HG03103 (cell line): ENCODE results near the gene BBS9.

Source experiments
- ATAC-seq: cut with Tn5 transposase; IDR thresholded peaks from one replicate; pipeline ENCODE4 v1.9.1; 2021; ENCODE audit warnings: low read depth; ENCODE audit not compliant: unreplicated experiment

BBS9 gene

DNA sequence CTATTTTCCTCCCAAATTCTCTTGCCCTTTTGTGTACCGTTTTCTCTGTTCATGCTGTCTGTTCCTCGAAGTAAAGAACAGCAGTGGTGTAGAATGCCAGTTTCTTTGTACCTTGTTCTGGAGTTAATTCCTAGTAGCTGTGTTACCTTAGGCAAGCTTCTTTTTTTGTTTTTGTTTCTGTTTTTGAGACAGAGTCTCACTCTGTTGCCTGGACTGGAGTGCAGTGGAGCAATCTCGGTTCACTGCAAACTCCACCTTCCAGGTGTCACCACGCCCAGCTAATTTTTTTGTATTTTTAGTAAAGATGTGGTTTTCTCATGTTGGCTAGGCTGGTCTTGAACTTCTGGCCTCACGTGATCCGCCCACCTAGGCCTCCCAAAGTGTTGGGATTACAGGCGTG, 221.2 kb downstream of the BBS9 start:
- ATAC-seq = no peak

DNA sequence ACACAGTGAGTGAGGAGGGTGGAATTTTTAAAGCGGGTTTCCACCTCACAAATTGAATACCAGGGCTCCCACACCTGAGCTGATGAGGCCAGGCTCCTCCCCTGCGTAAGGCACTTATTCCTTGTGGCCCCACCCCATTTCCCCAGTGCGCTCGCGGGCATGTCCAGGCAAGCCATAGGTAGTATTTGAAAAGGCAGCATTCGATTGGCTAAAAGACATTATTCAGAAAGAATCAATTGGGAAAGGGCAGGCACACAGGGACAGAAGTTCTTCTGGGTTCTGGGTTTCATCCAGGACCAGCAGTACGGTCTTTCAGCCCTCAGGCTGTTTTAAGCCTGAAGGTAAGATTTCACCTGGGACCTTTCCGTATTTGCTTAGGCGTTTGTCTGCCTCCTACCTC, 222.3 kb downstream of the BBS9 start:
- ATAC-seq = no peak

DNA sequence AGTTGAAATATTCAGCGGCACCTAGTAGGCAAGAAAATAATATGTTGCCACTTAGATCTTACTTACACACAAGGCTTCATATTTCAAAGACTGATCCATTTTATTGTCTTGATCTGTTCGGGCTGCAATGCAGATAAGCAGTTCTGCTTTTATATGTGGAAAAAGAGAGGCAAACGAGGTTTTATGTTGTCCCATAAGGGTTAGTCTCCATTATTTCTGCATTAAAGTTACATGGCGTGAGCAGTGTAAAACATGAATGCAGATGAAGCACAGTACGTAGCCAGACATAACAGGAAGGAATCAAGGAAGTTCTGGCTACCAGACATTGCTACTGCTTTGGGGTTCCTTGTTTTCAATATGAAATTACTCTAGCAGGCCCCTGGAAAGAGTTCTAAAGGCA, 224.8 kb downstream of the BBS9 start:
- no peak for ATAC-seq

DNA sequence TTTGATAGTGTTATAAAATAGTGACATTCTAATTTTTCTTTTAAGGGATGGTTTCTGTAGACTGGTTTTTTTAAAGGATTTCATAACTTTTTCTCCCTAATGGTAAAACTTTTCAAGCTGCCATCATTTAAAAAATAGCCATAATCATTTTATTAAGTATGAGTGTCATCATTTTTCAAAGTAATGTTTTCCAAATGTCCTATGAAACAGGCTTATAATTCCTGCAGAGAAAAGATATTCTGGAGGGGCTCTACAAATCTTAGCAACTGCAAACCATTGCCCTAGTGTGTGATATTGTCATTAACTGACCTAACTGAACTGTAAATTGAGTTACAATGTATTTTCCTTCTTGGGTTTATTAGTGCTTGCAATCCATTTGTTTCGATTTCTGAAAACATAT, 226.0 kb downstream of the BBS9 start:
- no peak for ATAC-seq

DNA sequence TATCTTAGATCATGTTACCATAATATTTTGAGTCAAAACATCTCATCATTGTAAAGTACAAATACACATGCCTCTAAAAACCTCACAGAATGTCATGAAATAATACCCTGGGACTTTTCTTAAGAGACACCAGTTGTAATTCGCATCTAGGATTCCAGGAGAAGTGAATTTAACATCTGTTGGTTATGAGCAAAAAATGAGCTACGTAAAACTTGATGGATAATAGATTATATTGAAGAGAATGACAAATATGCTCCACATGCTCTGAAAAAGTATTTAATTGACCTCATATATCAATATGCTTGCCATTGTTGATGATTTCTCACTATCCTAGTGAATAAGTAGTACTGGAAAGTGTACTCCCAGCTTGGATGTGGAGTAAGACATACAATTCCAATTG, 227.0 kb downstream of the BBS9 start:
- no peak for ATAC-seq

DNA sequence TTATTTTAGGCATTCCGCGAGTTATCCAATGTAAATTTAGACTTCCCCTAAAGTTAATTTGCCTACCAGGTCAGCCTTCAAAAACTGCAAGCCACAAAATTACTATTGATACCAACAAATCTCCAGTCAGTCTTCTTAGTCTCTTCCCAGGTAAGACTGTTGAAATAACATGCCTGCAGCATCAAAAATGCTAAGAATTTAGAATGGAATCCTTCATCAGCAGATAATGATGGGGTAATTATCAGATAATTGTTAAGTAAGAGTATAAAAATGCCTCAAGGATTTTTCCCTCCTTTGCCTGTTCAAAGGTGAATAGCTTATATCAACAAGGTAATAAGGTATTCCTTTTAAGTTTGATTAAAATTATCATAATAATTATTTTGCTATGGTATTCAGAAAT, 228.5 kb downstream of the BBS9 start:
- ATAC-seq = no peak

DNA sequence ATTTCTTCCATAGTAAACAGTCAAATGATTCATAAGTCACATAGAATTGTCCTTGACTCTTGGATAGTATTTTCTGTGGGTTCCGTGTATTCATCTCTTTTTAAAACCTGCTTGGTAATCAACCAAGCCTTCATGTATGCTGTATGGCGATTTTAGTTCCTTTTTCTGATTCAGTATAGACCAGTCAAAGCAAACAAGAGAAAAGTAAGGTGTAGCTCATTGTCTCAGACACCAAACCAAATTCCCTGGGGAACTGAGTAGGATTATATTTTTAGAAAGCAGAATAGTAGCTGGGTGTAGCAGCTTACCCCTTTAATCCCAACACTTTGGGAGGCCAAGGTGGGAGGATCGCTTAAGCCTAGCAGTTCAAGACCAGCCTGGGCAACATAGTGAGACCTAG, 240.5 kb downstream of the BBS9 start:
- ATAC-seq = no peak

DNA sequence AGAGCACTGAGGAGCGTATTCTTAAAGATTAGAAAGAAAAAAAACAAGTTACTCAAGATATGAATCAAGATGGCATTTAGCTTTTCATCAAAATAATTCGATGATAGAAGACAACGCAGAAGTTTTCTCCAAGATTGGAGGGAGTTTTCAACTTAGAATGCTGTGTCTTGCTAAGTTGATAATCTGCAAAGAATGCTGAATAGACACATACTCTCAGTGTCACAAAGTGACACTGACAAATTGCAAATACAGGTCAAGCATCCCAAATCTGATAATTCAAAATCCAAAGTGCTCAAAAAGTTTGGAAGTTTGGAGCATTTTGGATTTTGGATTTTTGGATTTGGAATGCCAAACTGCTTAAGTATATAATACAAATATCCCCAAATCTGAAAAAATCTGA, 243.8 kb downstream of the BBS9 start:
- ATAC-seq = no peak

DNA sequence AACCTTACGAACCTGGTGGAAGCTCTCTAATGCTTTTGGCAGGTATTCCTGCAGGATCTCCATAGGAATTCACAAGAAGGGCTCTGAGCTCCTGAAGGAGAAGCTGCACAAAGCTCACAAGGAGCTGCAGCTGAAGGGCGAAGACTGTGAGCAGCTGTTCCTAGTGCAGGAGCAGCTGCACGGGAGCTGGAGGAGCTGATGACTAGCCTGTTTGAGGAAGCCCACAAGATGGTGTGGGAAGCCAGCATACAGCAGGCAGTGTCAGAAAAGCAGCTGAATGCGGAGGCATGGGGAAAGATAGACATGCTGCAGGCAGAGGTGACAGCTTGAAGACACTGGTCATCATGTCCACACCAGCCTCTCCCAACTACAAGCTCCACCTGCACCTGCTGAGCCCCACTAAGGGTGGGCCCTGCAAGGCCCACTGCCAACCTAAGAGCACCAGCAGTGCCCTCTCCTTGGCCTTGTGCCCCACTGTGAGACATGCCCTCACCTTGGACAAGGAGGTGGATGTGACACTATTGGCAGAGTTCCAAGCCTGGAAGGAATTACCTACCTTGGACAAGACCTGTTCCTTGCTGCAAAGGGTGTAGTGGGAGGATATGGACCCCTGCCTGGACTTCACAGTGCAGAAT, 250.6 kb downstream of the BBS9 start:
- ATAC-seq = no peak

DNA sequence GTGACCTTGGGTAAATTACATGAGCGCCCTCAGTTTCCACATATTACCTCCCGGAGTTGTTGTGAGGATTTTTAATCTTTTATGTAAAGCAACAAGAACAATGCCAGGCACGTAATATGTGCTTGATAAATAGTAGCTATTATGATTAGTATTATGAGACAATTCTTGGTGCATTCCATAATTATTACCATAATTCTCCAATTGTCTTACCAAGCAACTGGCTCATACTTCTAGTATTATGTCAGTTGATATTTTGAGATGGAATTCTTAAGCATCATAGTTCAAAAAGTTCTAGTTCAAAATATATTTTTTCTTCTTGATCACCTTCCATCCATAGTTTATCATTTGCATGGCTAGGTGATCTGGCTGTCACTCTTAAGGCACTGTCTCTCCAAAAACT, 259.0 kb downstream of the BBS9 start:
- no peak for ATAC-seq

DNA sequence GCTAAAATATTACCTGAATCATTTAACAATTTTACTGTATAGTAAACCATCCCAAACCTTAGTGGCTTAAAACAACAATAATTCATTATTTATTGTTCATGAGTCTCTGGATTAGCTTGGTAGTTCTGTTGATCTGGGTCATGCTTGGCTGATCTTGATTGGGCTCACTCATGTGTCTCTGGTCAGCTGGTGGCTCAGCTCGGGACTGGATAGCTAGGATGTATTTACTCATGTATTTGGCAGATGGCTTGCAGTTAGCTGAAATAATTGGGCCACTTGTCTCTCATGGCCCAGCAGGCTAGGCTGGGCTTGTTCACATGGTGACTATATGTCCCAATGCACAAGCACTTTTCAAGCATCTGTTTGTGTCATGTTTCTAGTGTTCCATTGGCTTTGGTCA, 262.8 kb downstream of the BBS9 start:
- ATAC-seq = no peak

DNA sequence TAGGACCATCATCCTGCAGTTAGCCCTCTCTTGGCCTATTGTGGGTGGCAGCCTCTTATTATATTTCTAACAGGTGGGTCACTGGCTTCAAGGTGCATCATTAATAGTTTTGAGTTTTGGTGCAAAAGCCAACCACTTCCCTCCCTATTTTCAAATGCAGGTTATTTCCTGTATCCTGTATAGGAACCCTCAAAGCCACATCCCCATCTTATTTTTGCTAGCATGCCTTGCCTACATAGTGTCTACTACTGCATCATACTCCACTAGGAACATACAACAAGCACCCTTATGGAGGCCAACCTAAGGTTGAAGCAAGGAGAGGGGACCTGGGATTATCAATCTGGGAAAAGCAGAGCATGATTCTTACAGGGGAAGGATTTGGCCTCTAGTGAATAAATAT, 264.4 kb downstream of the BBS9 start:
- ATAC-seq = no peak

DNA sequence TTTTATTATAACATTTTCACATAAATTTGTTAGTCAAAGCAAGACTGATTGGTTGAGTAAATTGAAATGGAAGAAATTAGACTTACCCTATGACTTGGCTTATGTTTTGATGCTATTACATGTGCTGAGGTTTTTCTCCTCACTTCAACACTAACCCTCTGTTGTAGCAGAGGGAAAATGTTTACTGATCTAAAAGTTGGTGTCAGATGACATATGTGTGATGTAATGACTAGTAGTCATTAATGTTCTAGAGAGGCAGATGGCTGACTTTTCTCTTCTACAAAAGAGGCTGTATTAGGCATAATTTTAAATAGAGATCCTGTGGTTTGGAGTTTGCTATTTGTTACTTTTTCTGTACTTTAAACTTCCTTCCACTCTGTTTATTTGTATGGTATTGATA, 266.0 kb downstream of the BBS9 start:
- no peak for ATAC-seq

DNA sequence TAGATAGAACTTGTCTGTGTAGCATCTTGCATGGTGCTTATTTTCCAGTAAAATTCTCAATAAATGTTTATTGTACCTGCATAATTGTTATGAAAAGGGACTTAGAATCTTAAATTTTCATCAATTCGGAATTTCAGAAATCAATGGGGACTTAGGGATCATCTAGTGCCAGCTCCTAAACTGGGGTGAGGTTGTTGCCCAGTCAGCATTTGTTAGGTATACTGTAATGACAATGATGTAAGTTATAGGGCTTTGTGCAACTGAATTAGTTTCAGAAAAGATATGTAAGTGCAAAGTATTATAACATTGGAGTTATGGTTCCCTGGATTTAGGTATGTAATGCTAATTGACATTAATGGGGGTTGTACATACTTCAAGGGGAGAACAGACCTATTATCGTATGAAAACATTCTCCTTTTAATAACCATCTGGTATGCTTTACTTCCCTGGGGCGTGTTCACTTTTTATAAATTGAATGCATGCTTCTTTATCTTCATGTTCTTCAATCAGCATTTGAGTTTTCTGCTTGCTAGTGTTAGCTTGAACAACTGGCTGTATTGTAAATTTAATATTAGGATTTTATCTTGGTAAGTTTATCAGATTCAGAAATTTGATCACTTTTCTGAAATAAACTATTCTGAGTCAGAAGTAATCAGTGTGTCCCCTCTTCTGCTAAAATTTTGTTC, 270.3 kb downstream of the BBS9 start:
- ATAC-seq = no peak

DNA sequence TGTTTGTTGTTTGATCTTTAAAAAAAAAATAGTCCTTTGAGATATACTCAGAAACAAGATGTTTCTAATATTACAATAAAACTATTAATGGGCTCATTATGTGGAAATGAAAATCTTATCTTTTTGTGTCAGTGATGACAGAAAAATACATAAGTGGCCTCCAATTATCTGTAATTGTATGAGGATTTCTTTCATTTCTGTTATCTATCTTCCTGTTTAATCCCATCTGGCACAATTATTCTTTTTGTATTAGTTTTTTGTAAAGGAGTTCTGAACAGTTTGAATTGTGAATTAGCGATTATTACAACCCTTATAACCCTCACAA, 270.8 kb downstream of the BBS9 start:
- ATAC-seq = no peak

DNA sequence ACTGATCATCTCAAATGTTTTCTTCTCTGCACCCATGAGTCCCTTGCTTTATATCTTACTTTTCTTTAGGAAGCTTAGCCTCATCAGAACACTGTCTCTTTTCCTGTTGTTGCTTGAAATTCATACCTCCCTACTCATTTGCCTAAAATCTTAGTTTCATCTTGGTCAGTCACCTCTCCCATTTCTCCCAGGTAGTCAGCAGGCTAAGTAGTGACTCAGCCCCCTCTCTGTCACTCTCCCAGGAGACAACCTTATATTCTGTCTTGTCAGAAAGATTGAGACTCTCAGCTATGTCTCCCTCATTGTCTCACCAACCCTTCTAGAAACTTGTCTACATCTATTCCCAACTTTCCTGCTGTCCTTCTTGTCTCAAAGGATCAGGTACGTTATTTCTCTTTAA, 280.9 kb downstream of the BBS9 start:
- ATAC-seq = no peak

DNA sequence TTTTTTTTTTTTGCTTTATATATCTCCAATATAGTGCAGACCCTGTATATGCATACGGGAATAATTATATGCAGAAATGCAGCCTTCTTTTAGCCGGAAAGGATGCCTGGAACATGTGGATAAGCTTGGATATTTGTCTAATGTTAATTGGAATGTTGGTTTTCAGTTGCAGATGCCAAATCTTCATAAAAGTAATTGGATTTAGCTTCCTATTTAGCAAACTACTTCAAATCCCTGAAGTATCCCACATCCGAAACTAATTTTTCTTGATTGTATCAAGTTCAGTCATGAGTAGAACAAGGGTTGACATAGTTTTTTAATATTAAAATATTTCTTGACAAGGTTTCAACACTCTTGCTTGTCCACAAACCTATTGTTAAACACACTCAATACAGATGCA, 281.7 kb downstream of the BBS9 start:
- ATAC-seq = no peak

DNA sequence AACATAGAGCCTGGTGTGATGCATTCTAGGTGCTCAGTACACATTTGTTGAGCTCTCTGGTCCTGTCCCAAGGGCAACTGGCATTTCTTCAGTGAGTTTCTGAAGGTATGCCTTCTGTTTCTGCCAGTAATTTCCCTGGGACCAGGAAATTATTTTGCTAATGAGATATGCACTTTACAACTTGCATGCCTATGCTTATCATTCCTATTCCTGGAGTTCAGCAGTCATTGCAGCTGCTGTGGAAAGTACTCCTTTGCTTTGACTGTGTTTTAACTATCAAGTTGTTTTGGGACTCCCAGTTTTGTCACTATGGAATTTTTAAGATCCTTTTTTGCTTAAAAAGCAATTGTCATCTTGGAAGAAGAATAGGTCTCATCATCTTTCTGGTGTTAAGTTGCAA, 283.0 kb downstream of the BBS9 start:
- ATAC-seq = no peak

DNA sequence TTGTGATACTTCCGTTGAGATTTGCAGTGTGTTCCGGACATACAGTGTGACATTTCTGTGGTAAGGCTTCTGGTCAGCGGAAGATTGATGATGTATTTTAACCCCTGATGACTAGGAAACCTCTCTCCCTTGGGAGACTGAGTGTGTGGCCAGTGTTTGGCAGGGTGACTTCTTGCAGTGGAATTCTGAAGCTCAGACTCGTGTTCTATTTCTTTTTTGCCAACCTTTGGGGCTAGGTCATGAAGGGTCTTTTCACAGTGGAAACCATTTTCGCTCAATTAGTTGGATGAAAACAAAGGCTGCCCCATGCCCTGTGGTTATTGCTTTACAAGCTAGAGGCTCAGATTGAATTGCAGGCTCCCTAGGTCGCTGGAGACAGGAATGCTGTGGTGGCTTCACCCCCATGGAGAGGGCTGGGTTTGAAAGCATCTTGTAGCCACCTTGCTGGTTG, 288.9 kb downstream of the BBS9 start:
- ATAC-seq = no peak

DNA sequence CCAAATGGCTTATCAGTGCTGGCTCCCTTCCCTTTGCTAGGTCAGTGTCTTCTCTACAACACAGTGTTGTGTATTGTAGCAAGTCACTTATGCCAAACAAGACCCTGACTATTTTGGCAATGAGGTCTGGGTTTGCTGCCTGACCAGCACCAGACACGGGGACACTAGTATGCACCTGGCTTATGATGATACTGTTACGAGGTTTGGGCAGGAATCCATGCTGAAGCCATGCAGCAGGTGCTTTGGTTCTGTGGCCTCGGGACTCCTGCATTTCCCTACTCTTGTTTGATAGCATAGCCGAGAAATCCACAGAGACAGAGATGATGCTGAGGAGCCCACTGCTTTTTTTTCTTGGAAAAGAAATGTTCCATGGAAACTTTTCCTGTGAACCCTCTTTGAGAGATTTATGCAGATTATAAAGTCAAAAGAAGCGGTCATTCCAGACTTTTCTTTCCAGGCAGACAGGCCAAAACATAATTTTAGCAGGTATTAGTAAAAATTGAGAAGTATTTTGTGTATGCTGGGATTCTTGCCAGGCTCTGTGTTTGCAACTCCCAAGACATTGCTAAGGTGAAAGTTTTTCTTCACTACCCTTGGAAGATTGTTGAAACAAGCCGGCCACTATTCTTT, 291.1 kb downstream of the BBS9 start:
- ATAC-seq = no peak

DNA sequence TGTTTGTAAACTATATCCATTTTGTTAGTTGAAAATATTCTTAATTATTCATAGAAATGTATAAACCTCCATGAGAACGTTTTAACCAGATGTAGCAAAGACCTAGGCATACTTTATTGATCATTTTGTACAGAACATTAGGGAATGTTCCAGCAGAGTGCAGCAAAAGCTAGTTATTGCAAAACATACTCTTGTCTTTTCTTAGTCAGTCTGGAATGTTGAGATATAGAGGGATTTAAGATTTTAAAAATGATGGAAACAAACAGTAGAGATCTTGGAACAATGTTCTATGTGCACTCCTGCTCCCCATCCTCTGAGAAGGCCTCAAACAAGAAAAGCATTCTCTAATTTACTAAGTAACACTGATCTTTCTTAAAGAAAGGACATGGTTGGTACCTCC, 292.1 kb downstream of the BBS9 start:
- ATAC-seq = no peak

DNA sequence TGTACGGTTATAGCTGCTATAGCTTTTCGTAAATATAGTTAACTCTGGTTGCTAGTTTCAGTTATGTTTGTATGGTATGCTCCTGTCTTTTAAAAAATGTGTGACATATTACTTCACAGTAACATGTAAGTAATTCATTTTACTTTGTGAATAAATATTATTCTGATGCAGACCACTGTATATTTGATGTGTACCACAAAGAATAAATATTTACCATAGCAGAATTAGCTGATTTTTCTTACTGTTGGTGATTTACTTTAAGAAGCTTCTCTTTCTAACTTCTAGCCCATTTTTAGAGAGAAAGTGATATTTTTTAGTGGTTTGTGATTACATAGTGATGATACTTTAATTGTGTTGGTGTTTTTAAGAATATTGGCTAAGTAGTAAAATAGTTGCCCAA, 292.8 kb downstream of the BBS9 start:
- no peak for ATAC-seq
